Keratinocyte (primary cell): Measurements from ENCODE around the gene TCERG1L. TPM values are rescaled to one million over a fixed set of nuclear protein-coding genes. Genes with fewer than 3 reads are reported as not detected.

Source experiments
- DNase-seq: peaks from one replicate; pipeline ENCODE4 v3.0.0-alpha.2; 2011; ENCODE audit warnings: low read depth, missing footprints, low spot score
- FAIRE-seq: peaks from 2 replicates; lab custom pipeline; 2011; peaks lifted over from hg19 to GRCh38; lab: Jason Lieb, UNC
- H2AFZ ChIP-seq: 2 replicates; pipeline ENCODE4 v1.6.0; 2012; ENCODE audit warnings: low read length, control low read depth, inconsistent platforms; ENCODE audit not compliant: control insufficient read depth
- H3K27ac ChIP-seq: 2 replicates; pipeline ENCODE4 v1.5.1; 2011; ENCODE audit warnings: low read length; ENCODE audit not compliant: control insufficient read depth, insufficient read depth
- H3K27me3 ChIP-seq: 3 replicates; pipeline ENCODE4 v1.6.0; 2011; ENCODE audit warnings: low read length; ENCODE audit not compliant: control insufficient read depth, insufficient read depth; ENCODE audit errors: extremely low read depth
- H3K36me3 ChIP-seq, 2 experiments: 2 replicates in 1 of 2; 3 replicates in 1 of 2; pipeline ENCODE4 v1.5.1; 2011; ENCODE audit warnings: low read length in 2 of 2, mild to moderate bottlenecking in 1 of 2; ENCODE audit not compliant: control insufficient read depth in 2 of 2, insufficient read depth in 2 of 2; ENCODE audit errors: extremely low read depth in 1 of 2
- H3K4me1 ChIP-seq: 3 replicates; pipeline ENCODE4 v1.5.1; 2011; ENCODE audit warnings: low read length; ENCODE audit not compliant: control insufficient read depth, insufficient read depth; ENCODE audit errors: extremely low read depth
- H3K4me2 ChIP-seq: 3 replicates; pipeline ENCODE4 v1.6.0; 2011; ENCODE audit warnings: low read depth, low read length; ENCODE audit not compliant: control insufficient read depth, insufficient read depth; ENCODE audit errors: extremely low read depth
- H3K4me3 ChIP-seq, 3 experiments: fragments of 200-600 bp in 1 of 3; sonication (generic) in 1 of 3; 2 replicates in 2 of 3; 3 replicates in 1 of 3; pipeline ENCODE4 v1.5.1; 2011 to 2016; ENCODE audit warnings: low read length in 3 of 3, mild to moderate bottlenecking in 3 of 3, control low read depth in 2 of 3, inconsistent platforms in 1 of 3, low read depth in 1 of 3, mixed read lengths in 1 of 3, mixed run types in 1 of 3, moderate library complexity in 1 of 3; ENCODE audit not compliant: control insufficient read depth in 2 of 3, insufficient read depth in 2 of 3; ENCODE audit errors: extremely low read depth in 1 of 3
- H3K79me2 ChIP-seq: 2 replicates; pipeline ENCODE4 v1.6.0; 2012; ENCODE audit warnings: low read length; ENCODE audit not compliant: control insufficient read depth, insufficient read depth
- H3K9ac ChIP-seq: 3 replicates; pipeline ENCODE4 v1.6.0; 2011; ENCODE audit warnings: low read length; ENCODE audit not compliant: control insufficient read depth, insufficient read depth; ENCODE audit errors: extremely low read depth
- H3K9me1 ChIP-seq: 3 replicates; pipeline ENCODE4 v1.6.0; 2011; ENCODE audit warnings: low read length; ENCODE audit not compliant: control insufficient read depth, insufficient read depth; ENCODE audit errors: extremely low read depth
- H3K9me3 ChIP-seq: 2 replicates; pipeline ENCODE4 v1.5.1; 2012; ENCODE audit warnings: low read depth, low read length; ENCODE audit not compliant: control insufficient read depth
- H4K20me1 ChIP-seq: 3 replicates; pipeline ENCODE4 v1.6.0; 2011; ENCODE audit warnings: low read length; ENCODE audit not compliant: control insufficient read depth, insufficient read depth; ENCODE audit errors: extremely low read depth
- CTCF ChIP-seq, 3 experiments: IDR thresholded peaks in 1 of 3; conservative IDR thresholded peaks in 1 of 3; optimal IDR thresholded peaks in 1 of 3; 2 replicates in 2 of 3; 3 replicates in 1 of 3; pipeline versions ENCODE3 to v1.5.1; 2011; ENCODE audit warnings: low read length in 3 of 3, mild to moderate bottlenecking in 3 of 3, moderate library complexity in 2 of 3, control low read depth in 1 of 3, inconsistent platforms in 1 of 3; ENCODE audit not compliant: insufficient read depth in 2 of 3; ENCODE audit errors: extremely low read depth in 1 of 3
- EZH2 ChIP-seq: IDR thresholded peaks from one replicate; pipeline ENCODE4 v1.6.1; 2012; ENCODE audit warnings: inconsistent platforms, mild to moderate bottlenecking, low read length, moderate library complexity
- dilution Hi-C: fragments of 300-500 bp; cut with MboI; formaldehyde crosslinking; loops from one replicate; pipeline ENCODE4 v1.7.0; 2020; ENCODE audit warnings: low sequenced_read_pairs; ENCODE audit not compliant: extremely low pct_ligation_motif_present
- polyA plus RNA-seq, 5 experiments: library from polyadenylated mRNA; depleted of rRNA in 3 of 5; stranded (reverse) in 3 of 5; stranded (forward) in 1 of 5; unstranded in 1 of 5; fragments of >200 nt; gene quantifications; 1 replicate in 1 of 5; 2 replicates in 3 of 5; 3 replicates in 1 of 5; pipeline versions ENCODE4 v1.2.1 to v1.2.3, GENCODE V29; 2011 to 2012; ENCODE audit warnings: missing spikeins in 2 of 5, low read depth in 1 of 5, low replicate concordance in 1 of 5

TCERG1L gene
- polyA plus RNA-seq, 1 donor (not counting 4 experiments of a cell fraction or from before 2014, with no cell fraction given): not detected

GRCh38 chr10:131260031-131260430 lies 51.5 kb downstream of the TCERG1L start:
- Histone ChIP-seq H3K36me3 (no peaks in the 10 kb centered on the region), H3K79me2 (no peaks in the 10 kb centered on the region), H2AFZ (no peak overlapping the region), H3K9me1 (no peaks in the 10 kb centered on the region), H3K4me1 (no peaks in the 10 kb centered on the region), H3K27ac (no peak overlapping the region), H3K4me2 (no peak overlapping the region), H3K9me3 (peaks cover 8% of the 10 kb centered on the region), H3K9ac (no peak overlapping the region), H4K20me1 (no peaks in the 10 kb centered on the region), H3K27me3 (no peaks in the 10 kb centered on the region), H3K4me3 (no peak overlapping the region)
- dilution Hi-C loops: no loop called here
- no peak for TF ChIP-seq CTCF (optimal IDR thresholded peaks at IDR 0.05 in 1 of 3, IDR thresholded peaks at IDR 0.05 in 1 of 3, conservative IDR thresholded peaks at IDR 0.05 in 1 of 3; ENCODE audit: extremely low read depth in 1 of 3, insufficient read depth in 2 of 3, low read length in 3 of 3)
- no peak for TF ChIP-seq EZH2
- no peak for FAIRE-seq
- no peak for DNase-seq

DNA sequence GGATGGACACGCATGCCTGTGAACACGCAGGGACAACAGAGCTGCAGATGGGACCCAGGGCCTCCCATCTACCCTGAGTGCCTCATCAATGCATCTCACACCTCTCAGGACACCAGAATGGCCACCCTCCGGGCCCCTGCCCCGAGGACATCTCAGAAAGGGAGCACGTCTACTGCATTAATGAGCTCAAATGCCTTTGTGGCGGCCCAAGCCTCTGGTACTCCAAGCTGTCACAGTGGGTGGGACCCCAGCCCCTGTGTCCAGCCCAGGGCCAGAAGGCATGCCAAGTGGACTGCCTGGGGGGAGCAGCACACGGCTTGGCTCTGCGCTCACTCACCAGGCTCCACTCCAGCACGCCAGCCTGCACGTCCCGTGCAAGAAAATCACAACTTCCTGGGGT lies 52.0 kb downstream of the TCERG1L start:
- no peaks in the 10 kb centered on the region for H3K9me1 ChIP-seq
- DNase-seq: no peak
- H3K4me1 ChIP-seq: no peaks in the 10 kb centered on the region
- no peaks in the 10 kb centered on the region for H4K20me1 ChIP-seq
- H3K36me3 ChIP-seq: no peaks in the 10 kb centered on the region
- H3K27ac ChIP-seq: no peak overlapping the region
- H3K4me2 ChIP-seq: no peak overlapping the region
- dilution Hi-C loops: no loop called here
- H2AFZ ChIP-seq: no peak overlapping the region
- no peaks in the 10 kb centered on the region for H3K79me2 ChIP-seq
- H3K9me3 ChIP-seq: peaks cover 9% of the 10 kb centered on the region
- no peak for FAIRE-seq
- no peak overlapping the region for H3K9ac ChIP-seq
- H3K4me3 ChIP-seq: no peak overlapping the region
- no peak for TF ChIP-seq CTCF (optimal IDR thresholded peaks at IDR 0.05 in 1 of 3, IDR thresholded peaks at IDR 0.05 in 1 of 3, conservative IDR thresholded peaks at IDR 0.05 in 1 of 3; ENCODE audit: extremely low read depth in 1 of 3, insufficient read depth in 2 of 3, low read length in 3 of 3)
- no peak for TF ChIP-seq EZH2
- no peaks in the 10 kb centered on the region for H3K27me3 ChIP-seq
